WTC11 (cell line): Measurements from ENCODE around the gene MNAT1. TPM values are rescaled to one million over a fixed set of nuclear protein-coding genes. Genes with fewer than 3 reads are reported as not detected.
A peak's percentile ranks its signal among the peaks of the same experiment; 100 is the strongest.

Experiments used
- ATAC-seq: fragments of 200-7000 bp; cut with Tn5 transposase; 2 replicates; pipeline ENCODE4 v1.10.0; 2021; ENCODE audit warnings: mild to moderate bottlenecking, moderate library complexity
- CTCF ChIA-PET: fragments of 300-600 bp; sonication (Branson Sonifier 250); formaldehyde crosslinking; loops from one replicate; lab custom pipeline; 2021; ENCODE audit warnings: antibody characterized with exemption; lab: Charles Lee
- POLR2A ChIA-PET: fragments of 350-600 bp; sonication (Branson Sonifier 250); formaldehyde crosslinking; loops from one replicate; lab custom pipeline; 2021; ENCODE audit warnings: antibody characterized with exemption; lab: Charles Lee
- DNase-seq: peaks from one replicate; pipeline ENCODE4 v3.0.0; 2021; ENCODE audit warnings: low spot score
- H3K27ac Mint-ChIP-seq: 2 replicates; pipeline ENCODE4 v1.8.0; 2021; ENCODE audit warnings: mixed read lengths
- H3K27me3 Mint-ChIP-seq: 2 replicates; pipeline ENCODE4 v1.8.0; 2021; ENCODE audit warnings: low read depth, mild to moderate bottlenecking, moderate library complexity, mixed read lengths
- H3K36me3 Mint-ChIP-seq: 2 replicates; pipeline ENCODE4 v1.8.0; 2021; ENCODE audit warnings: mixed read lengths
- H3K4me1 Mint-ChIP-seq: 2 replicates; pipeline ENCODE4 v1.8.0; 2022; ENCODE audit warnings: mixed read lengths
- H3K4me3 Mint-ChIP-seq: 2 replicates; pipeline ENCODE4 v1.8.0; 2021; ENCODE audit warnings: mild to moderate bottlenecking, moderate library complexity, mixed read lengths
- H3K9me3 Mint-ChIP-seq: 2 replicates; pipeline ENCODE4 v1.8.0; 2021; ENCODE audit warnings: mixed read lengths
- CBFB ChIP-seq: sonication (generic); formaldehyde crosslinking; IDR thresholded peaks from 2 replicates; pipeline ENCODE4 v1.8.1; 2022; ENCODE audit warnings: mild to moderate bottlenecking, low read depth, missing genetic modification reagents
- CREB1 ChIP-seq: sonication (generic); formaldehyde crosslinking; IDR thresholded peaks from 2 replicates; pipeline ENCODE4 v1.8.0; 2023; ENCODE audit warnings: mild to moderate bottlenecking, missing genetic modification reagents
- CREM ChIP-seq: sonication (generic); formaldehyde crosslinking; IDR thresholded peaks from 2 replicates; pipeline ENCODE4 v1.8.1; 2022; ENCODE audit warnings: mild to moderate bottlenecking, missing genetic modification reagents, moderate library complexity
- FOXK1 ChIP-seq: sonication (generic); formaldehyde crosslinking; IDR thresholded peaks from 2 replicates; pipeline ENCODE4 v1.8.0; 2022; ENCODE audit warnings: mild to moderate bottlenecking, moderate library complexity, missing genetic modification reagents
- JUN ChIP-seq: sonication (generic); formaldehyde crosslinking; IDR thresholded peaks from 2 replicates; pipeline ENCODE4 v1.8.0; 2023; ENCODE audit warnings: mild to moderate bottlenecking, missing genetic modification reagents
- MYBL2 ChIP-seq: sonication (generic); formaldehyde crosslinking; IDR thresholded peaks from 2 replicates; pipeline ENCODE4 v1.8.1; 2023; ENCODE audit warnings: mild to moderate bottlenecking, moderate library complexity, missing genetic modification reagents
- TEAD1 ChIP-seq: sonication (generic); formaldehyde crosslinking; IDR thresholded peaks from 2 replicates; pipeline ENCODE4 v1.8.0; 2022; ENCODE audit warnings: mild to moderate bottlenecking, missing genetic modification reagents
- ZNF138 ChIP-seq: sonication (generic); formaldehyde crosslinking; conservative IDR thresholded peaks from 2 replicates; pipeline ENCODE4 v1.8.1; 2022; ENCODE audit warnings: mild to moderate bottlenecking, moderate library complexity, missing genetic modification reagents
- ZNF232 ChIP-seq: sonication (generic); formaldehyde crosslinking; IDR thresholded peaks from 2 replicates; pipeline ENCODE4 v1.8.0; 2022; ENCODE audit warnings: mild to moderate bottlenecking, missing genetic modification reagents
- ZNF416 ChIP-seq: fragments of 250-450 bp; sonication (Bioruptor Pico); IDR thresholded peaks from 2 replicates; pipeline ENCODE4 v1.9.0; 2021; ENCODE audit warnings: mild to moderate bottlenecking, inconsistent platforms
- total RNA-seq: library from RNA; stranded (reverse); gene quantifications from 3 replicates; pipeline ENCODE4 v1.2.3, GENCODE V29; 2021
- TF ChIP-seq, protein P1 (sequence below): sonication (generic); formaldehyde crosslinking; IDR thresholded peaks from 2 replicates; pipeline ENCODE4 v1.8.0; 2023; ENCODE audit warnings: missing genetic modification reagents, mild to moderate bottlenecking, borderline replicate concordance
- TF ChIP-seq, protein P2 (sequence below): fragments of 250-450 bp; sonication (Bioruptor Pico); IDR thresholded peaks from 2 replicates; pipeline ENCODE4 v1.9.0; 2021; ENCODE audit warnings: mild to moderate bottlenecking
- TF ChIP-seq, protein P3 (sequence below): sonication (generic); formaldehyde crosslinking; IDR thresholded peaks from 2 replicates; pipeline ENCODE4 v1.8.0; 2023; ENCODE audit warnings: missing genetic modification reagents
- TF ChIP-seq, protein P4 (sequence below): sonication (generic); formaldehyde crosslinking; IDR thresholded peaks from 2 replicates; pipeline ENCODE4 v1.8.0; 2023; ENCODE audit warnings: mild to moderate bottlenecking, missing genetic modification reagents
- TF ChIP-seq, protein P5 (sequence below): fragments of 250-450 bp; sonication (Bioruptor Pico); IDR thresholded peaks from 2 replicates; pipeline ENCODE4 v2.1.2; 2022; ENCODE audit warnings: mild to moderate bottlenecking, moderate library complexity
- TF ChIP-seq, protein P6 (sequence below): sonication (generic); formaldehyde crosslinking; IDR thresholded peaks from 2 replicates; pipeline ENCODE4 v1.8.1; 2022; ENCODE audit warnings: missing genetic modification reagents, borderline replicate concordance
- TF ChIP-seq, protein P7 (sequence below): sonication (generic); formaldehyde crosslinking; IDR thresholded peaks from 2 replicates; pipeline ENCODE4 v1.8.1; 2023; ENCODE audit warnings: mild to moderate bottlenecking, missing genetic modification reagents
- TF ChIP-seq, protein P8 (sequence below): sonication (generic); formaldehyde crosslinking; IDR thresholded peaks from 2 replicates; pipeline ENCODE4 v1.8.0; 2022; ENCODE audit warnings: mild to moderate bottlenecking, missing genetic modification reagents

MNAT1 gene
- total RNA-seq, 1 experiment from 2014 or later, result 59.0 TPM

DNA sequence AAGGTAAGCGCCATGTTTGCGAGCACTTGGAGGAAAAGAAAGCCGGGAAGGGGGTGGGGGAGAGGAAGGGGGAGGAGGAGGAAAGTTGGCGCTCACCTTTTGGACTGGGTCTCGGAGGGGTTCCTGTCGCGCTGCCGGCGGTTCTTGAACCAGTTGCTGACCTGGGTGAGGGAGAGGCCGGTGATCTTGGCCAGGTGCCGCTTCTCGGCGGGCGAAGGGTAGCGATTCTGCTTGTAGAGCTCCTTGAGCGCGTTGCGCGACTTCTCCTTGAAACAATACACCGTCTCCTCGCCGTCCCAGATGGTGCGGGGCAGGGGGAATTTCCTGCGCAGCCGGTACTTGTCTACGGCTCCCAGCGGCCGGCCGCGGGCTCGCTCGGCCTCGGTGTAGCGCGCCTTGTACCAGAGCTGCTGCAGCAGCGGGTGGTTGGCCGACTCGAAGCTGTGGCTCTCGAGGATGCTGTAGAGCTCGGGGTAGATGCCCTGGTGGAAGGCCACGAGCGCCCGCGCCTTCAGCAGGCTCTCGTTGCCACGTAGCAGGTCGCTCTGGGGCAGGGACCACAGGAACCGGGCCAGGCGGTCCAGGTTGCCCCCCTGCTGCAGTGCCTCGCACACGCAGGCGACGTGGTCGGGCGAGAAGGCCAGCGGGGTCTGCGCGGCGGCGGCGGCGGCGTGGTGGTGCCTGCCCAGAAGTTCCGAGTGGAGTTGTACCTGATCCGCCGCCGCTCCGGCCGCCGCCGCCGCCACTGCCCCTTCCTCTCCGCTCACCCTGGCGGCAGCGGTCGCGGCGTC is 11.2 kb upstream of the MNAT1 start (continued):
- TF ChIP-seq, protein P1, sequence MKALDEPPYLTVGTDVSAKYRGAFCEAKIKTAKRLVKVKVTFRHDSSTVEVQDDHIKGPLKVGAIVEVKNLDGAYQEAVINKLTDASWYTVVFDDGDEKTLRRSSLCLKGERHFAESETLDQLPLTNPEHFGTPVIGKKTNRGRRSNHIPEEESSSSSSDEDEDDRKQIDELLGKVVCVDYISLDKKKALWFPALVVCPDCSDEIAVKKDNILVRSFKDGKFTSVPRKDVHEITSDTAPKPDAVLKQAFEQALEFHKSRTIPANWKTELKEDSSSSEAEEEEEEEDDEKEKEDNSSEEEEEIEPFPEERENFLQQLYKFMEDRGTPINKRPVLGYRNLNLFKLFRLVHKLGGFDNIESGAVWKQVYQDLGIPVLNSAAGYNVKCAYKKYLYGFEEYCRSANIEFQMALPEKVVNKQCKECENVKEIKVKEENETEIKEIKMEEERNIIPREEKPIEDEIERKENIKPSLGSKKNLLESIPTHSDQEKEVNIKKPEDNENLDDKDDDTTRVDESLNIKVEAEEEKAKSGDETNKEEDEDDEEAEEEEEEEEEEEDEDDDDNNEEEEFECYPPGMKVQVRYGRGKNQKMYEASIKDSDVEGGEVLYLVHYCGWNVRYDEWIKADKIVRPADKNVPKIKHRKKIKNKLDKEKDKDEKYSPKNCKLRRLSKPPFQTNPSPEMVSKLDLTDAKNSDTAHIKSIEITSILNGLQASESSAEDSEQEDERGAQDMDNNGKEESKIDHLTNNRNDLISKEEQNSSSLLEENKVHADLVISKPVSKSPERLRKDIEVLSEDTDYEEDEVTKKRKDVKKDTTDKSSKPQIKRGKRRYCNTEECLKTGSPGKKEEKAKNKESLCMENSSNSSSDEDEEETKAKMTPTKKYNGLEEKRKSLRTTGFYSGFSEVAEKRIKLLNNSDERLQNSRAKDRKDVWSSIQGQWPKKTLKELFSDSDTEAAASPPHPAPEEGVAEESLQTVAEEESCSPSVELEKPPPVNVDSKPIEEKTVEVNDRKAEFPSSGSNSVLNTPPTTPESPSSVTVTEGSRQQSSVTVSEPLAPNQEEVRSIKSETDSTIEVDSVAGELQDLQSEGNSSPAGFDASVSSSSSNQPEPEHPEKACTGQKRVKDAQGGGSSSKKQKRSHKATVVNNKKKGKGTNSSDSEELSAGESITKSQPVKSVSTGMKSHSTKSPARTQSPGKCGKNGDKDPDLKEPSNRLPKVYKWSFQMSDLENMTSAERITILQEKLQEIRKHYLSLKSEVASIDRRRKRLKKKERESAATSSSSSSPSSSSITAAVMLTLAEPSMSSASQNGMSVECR, result no peak
- no peak for TF ChIP-seq FOXK1 (CRISPR knock-in tag)
- TF ChIP-seq ZNF138, result no peak
- TF ChIP-seq, protein P2, sequence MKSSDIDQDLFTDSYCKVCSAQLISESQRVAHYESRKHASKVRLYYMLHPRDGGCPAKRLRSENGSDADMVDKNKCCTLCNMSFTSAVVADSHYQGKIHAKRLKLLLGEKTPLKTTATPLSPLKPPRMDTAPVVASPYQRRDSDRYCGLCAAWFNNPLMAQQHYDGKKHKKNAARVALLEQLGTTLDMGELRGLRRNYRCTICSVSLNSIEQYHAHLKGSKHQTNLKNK (CRISPR knock-in tag), result no peak
- TF ChIP-seq, protein P3, sequence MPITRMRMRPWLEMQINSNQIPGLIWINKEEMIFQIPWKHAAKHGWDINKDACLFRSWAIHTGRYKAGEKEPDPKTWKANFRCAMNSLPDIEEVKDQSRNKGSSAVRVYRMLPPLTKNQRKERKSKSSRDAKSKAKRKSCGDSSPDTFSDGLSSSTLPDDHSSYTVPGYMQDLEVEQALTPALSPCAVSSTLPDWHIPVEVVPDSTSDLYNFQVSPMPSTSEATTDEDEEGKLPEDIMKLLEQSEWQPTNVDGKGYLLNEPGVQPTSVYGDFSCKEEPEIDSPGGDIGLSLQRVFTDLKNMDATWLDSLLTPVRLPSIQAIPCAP (CRISPR knock-in tag), result no peak
- TF ChIP-seq, protein P4, sequence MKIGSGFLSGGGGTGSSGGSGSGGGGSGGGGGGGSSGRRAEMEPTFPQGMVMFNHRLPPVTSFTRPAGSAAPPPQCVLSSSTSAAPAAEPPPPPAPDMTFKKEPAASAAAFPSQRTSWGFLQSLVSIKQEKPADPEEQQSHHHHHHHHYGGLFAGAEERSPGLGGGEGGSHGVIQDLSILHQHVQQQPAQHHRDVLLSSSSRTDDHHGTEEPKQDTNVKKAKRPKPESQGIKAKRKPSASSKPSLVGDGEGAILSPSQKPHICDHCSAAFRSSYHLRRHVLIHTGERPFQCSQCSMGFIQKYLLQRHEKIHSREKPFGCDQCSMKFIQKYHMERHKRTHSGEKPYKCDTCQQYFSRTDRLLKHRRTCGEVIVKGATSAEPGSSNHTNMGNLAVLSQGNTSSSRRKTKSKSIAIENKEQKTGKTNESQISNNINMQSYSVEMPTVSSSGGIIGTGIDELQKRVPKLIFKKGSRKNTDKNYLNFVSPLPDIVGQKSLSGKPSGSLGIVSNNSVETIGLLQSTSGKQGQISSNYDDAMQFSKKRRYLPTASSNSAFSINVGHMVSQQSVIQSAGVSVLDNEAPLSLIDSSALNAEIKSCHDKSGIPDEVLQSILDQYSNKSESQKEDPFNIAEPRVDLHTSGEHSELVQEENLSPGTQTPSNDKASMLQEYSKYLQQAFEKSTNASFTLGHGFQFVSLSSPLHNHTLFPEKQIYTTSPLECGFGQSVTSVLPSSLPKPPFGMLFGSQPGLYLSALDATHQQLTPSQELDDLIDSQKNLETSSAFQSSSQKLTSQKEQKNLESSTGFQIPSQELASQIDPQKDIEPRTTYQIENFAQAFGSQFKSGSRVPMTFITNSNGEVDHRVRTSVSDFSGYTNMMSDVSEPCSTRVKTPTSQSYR (CRISPR knock-in tag), result no peak
- TF ChIP-seq CREB1 (CRISPR knock-in tag), result no peak
- TF ChIP-seq, protein P5, sequence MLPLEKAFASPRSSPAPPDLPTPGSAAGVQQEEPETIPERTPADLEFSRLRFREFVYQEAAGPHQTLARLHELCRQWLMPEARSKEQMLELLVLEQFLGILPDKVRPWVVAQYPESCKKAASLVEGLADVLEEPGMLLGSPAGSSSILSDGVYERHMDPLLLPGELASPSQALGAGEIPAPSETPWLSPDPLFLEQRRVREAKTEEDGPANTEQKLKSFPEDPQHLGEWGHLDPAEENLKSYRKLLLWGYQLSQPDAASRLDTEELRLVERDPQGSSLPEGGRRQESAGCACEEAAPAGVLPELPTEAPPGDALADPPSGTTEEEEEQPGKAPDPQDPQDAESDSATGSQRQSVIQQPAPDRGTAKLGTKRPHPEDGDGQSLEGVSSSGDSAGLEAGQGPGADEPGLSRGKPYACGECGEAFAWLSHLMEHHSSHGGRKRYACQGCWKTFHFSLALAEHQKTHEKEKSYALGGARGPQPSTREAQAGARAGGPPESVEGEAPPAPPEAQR (CRISPR knock-in tag), result no peak

DNA sequence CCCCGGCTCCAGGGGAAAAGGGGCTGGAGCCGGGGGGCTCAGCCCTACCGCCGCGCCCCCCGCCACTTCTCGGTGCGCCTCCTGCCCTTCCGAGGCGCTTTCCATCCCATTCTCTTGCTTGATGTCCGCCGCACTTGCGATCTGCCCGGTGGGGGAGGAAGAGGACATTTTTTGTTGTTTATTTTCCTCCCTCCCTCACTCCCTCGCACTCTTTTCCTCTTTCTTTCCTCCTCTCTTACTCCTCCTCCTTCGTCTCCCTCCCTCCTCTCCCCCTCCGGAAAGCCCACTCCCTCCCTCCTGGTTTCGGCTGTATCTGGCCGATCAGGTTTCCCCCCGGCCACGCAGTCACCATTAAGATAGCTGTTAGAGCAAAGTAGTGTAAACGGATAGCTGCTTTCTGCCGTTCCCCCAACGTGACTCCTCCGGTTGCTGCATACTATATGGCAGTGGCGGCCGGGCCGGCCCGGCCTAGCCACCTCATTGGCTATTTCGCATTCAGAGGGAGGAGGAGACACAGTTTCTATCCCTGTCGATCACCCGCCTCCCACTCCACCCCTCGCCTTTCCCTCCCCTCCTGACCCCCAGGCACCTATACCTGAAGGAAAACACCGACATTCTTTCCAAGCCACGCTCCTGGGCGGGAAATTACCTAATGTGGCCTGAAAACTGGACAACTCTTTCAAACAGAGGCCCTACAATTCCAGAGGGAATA is 10.5 kb upstream of the MNAT1 start, which contains the start of gene SIX4:
SIX4 (minus strand) TSS at position 445 of the 712 bp plus-strand sequence; CDS start at position 168, 277 bp downstream.
- Mint-ChIP-seq H3K9me3 (0 out of 2 replicates have a peak, but pooled peaks cover 4% of the 10 kb centered on the region), H3K36me3 (peaks cover 17% of the 10 kb centered on the region), H3K27me3 (no peaks in the 10 kb centered on the region), H3K4me3 (peak within 1 kb of the TSS; percentile 96), H3K27ac (peak within 1 kb of the TSS; percentile 99), H3K4me1 (peaks cover 34% of the 10 kb centered on the region)
- ATAC-seq, result peak; percentile 84
- POLR2A ChIA-PET, result interaction anchor here (1.0 to 3.3 kb wide), 3 partner anchors 9 to 515 kb away, joined by 3 to 12 read pairs (median 5); partner anchors contain the start of genes SLC38A6 and TRMT5
- CTCF ChIA-PET, result interaction anchor here (0.6 to 1.0 kb wide), 2 partner anchors 70 to 149 kb away, joined by 3 to 5 read pairs; no protein-coding TSS in a partner anchor
- DNase-seq, result peak; percentile 86
- TF ChIP-seq, protein P6, sequence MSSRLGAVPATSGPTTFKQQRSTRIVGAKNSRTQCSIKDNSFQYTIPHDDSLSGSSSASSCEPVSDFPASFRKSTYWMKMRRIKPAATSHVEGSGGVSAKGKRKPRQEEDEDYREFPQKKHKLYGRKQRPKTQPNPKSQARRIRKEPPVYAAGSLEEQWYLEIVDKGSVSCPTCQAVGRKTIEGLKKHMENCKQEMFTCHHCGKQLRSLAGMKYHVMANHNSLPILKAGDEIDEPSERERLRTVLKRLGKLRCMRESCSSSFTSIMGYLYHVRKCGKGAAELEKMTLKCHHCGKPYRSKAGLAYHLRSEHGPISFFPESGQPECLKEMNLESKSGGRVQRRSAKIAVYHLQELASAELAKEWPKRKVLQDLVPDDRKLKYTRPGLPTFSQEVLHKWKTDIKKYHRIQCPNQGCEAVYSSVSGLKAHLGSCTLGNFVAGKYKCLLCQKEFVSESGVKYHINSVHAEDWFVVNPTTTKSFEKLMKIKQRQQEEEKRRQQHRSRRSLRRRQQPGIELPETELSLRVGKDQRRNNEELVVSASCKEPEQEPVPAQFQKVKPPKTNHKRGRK (CRISPR knock-in tag), result peak; percentile 77; the same call in 1 of the 2 replicates
- TF ChIP-seq, protein P7, sequence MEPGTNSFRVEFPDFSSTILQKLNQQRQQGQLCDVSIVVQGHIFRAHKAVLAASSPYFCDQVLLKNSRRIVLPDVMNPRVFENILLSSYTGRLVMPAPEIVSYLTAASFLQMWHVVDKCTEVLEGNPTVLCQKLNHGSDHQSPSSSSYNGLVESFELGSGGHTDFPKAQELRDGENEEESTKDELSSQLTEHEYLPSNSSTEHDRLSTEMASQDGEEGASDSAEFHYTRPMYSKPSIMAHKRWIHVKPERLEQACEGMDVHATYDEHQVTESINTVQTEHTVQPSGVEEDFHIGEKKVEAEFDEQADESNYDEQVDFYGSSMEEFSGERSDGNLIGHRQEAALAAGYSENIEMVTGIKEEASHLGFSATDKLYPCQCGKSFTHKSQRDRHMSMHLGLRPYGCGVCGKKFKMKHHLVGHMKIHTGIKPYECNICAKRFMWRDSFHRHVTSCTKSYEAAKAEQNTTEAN, result 0 out of 2 replicates have a peak, but pooled peaks have one; percentile 7
- TF ChIP-seq CREM, result peak; percentile 36; the same call in 1 of the 2 replicates
- TF ChIP-seq, protein P8, sequence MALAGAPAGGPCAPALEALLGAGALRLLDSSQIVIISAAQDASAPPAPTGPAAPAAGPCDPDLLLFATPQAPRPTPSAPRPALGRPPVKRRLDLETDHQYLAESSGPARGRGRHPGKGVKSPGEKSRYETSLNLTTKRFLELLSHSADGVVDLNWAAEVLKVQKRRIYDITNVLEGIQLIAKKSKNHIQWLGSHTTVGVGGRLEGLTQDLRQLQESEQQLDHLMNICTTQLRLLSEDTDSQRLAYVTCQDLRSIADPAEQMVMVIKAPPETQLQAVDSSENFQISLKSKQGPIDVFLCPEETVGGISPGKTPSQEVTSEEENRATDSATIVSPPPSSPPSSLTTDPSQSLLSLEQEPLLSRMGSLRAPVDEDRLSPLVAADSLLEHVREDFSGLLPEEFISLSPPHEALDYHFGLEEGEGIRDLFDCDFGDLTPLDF (CRISPR knock-in tag), result no peak
- TF ChIP-seq MYBL2 (CRISPR knock-in tag), result peak; percentile 48; the same call in 1 of the 2 replicates
- TF ChIP-seq CBFB (CRISPR knock-in tag), result no peak
- no peak for TF ChIP-seq ZNF232 (CRISPR knock-in tag)
- no peak for TF ChIP-seq ZNF416 (CRISPR knock-in tag)
- TF ChIP-seq JUN (CRISPR knock-in tag), result no peak
- TF ChIP-seq TEAD1, result peak; percentile 52; the same call in 1 of the 2 replicates
